PFSK-1 (cell line): ENCODE results near the gene UFC1.

Experiments
- POLR2AphosphoS5 ChIP-seq: IDR thresholded peaks from 2 replicates; pipeline ENCODE4 v1.6.1; 2012; ENCODE audit warnings: low read depth, mild to moderate bottlenecking, control low read depth, low read length, moderate library complexity
- SIN3A ChIP-seq: IDR thresholded peaks from 2 replicates; pipeline ENCODE4 v1.6.1; 2012; ENCODE audit warnings: mild to moderate bottlenecking, low read length, moderate library complexity, borderline replicate concordance; ENCODE audit not compliant: insufficient read depth

DNA sequence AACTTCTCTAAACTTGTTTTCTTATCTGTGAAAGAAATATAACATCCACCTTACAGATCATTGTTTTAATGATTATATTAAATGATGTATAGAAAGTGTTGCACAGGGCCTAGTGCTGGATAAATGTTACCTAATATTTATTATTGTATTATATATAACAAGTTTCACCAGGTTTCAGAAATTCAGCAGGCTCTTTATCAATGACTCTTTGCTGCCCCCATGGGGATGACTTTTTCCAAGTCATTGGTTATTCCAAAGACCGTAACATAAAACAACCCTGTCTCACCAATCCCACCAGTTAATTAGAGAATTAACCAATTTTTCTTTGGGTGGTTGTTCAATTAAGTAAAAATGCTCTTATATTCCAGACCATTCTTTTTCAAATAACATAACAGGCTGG is 14.0 kb upstream of the UFC1 start:
- no peak for TF ChIP-seq POLR2AphosphoS5
- TF ChIP-seq SIN3A, result no peak
